ENCODE results near the gene KRTAP10-5.
"Not testable (repeated sequence)": the region's sequence is repeated elsewhere in the genome, so short reads cannot be mapped to it uniquely, and the experiment has no call there.

KRTAP10-5 gene

DNA sequence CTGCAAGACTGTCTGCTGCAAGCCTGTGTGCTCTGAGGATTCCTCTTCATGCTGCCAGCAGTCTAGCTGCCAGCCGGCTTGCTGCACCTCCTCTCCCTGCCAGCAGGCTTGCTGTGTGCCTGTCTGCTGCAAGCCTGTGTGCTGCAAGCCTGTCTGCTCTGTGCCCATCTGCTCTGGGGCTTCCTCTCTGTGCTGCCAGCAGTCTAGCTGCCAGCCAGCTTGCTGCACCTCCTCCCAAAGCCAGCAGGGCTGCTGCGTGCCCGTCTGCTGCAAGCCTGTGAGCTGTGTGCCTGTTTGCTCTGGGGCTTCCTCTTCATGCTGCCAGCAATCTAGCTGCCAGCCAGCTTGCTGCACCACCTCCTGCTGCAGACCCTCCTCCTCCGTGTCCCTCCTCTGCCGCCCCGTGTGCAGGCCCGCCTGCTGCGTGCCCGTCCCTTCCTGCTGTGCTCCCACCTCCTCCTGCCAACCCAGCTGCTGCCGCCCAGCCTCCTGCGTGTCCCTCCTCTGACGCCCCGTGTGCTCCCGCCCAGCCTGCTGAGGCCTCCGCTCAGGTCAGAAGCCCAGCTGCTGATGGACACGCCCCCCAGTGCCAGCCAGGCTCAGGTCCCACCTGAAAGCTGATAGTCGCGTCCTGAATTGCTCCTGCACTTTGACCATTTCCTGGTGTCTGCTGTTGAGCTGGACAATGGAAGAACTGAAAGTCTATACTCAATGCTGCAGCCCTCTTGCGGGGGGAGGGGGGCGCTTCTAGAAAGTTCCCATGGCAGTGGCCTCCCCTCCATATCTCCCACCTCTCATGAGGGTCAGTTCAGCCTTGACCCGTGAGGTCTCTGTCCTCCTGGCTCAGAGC, 5.7 kb downstream of the KRTAP10-5 start:
- Histone ChIP-seq H3K14ac (ENCODE audit: low read length) (peak overlapping the region; percentile 94), H3K4me2 (ENCODE audit: insufficient read depth, low read length, poor library complexity, severe bottlenecking) (no peak overlapping the region), H3K27ac (replicated peaks; ENCODE audit: low read length) (no peak overlapping the region), H2AFZ (ENCODE audit: low read length) (no peak overlapping the region), H3K27me3 (ENCODE audit: control insufficient read depth in 3 of 3, insufficient read depth in 3 of 3, low read depth in 1 of 3, low read length in 3 of 3) (no peaks in the 10 kb centered on the region), H3K4me1 (ENCODE audit: control insufficient read depth in 2 of 2, insufficient read depth in 1 of 2, low read depth in 1 of 2, low read length in 2 of 2) (peaks cover 0 to 5% of the 10 kb centered on the region in 2 donors), H3K79me1 (ENCODE audit: low read depth, low read length) (no peaks in the 10 kb centered on the region), H2BK15ac (ENCODE audit: low read length) (no peak overlapping the region), H2BK5ac (ENCODE audit: low read length) (no peak overlapping the region), H3K9me3 (replicated peaks in 1 of 2; ENCODE audit: control insufficient read depth in 2 of 2, insufficient read depth in 1 of 2, low read depth in 1 of 2, low read length in 2 of 2) (peaks cover 13% of the 10 kb centered on the region in 2 donors), H2AK5ac (ENCODE audit: low read depth, low read length) (no peak overlapping the region), H3K9ac (ENCODE audit: low read depth, low read length, poor library complexity) (peak overlapping the region; percentile 70), H3K36me3 (replicated peaks in 1 of 2; ENCODE audit: control insufficient read depth in 2 of 2, insufficient read depth in 2 of 2, low read length in 2 of 2) (no peaks in the 10 kb centered on the region), H3K4ac (ENCODE audit: low read length) (no peak overlapping the region), H3K18ac (ENCODE audit: low read length) (peak overlapping the region; percentile 59), H4K8ac (ENCODE audit: low read depth, low read length) (no peak overlapping the region), H4K91ac (ENCODE audit: low read depth, low read length, poor library complexity) (no peak overlapping the region), H3K23ac (ENCODE audit: low read depth, low read length, poor library complexity) (peak overlapping the region; percentile 80), H2BK12ac (ENCODE audit: low read length) (peak overlapping the region; percentile 22), H3K4me3 (ENCODE audit: low read length in 2 of 2) (no peak overlapping the region), H2BK120ac (ENCODE audit: low read depth, low read length) (no peak overlapping the region)
- WGBS, 2 donors (ENCODE audit: extremely low coverage in 2 of 2, insufficient read length in 2 of 2, insufficient replicate concordance in 1 of 2): no CpG with 5 or more reads among the region's 21 CpGs
- no peak for DNase-seq (ENCODE audit: low spot score)

DNA sequence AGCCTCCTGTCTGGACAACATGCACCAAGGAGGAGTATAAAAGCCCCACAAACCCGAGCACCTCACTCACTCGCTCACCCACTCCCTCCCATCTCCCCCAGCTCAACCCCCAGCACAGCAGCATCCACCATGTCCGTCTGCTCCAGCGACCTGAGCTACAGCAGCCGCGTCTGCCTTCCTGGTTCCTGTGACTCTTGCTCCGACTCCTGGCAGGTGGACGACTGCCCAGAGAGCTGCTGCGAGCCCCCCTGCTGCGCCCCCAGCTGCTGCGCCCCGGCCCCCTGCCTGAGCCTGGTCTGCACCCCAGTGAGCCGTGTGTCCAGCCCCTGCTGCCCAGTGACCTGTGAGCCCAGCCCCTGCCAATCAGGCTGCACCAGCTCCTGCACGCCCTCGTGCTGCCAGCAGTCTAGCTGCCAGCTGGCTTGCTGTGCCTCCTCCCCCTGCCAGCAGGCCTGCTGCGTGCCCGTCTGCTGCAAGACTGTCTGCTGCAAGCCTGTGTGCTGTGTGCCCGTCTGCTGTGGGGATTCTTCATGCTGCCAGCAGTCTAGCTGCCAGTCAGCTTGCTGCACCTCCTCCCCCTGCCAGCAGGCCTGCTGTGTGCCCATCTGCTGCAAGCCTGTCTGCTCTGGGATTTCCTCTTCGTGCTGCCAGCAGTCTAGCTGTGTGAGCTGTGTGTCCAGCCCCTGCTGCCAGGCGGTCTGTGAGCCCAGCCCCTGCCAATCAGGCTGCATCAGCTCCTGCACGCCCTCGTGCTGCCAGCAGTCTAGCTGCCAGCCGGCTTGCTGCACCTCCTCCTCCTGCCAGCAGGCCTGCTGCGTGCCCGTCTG, 6.6 kb downstream of the KRTAP10-5 start, which contains the start of gene KRTAP10-4:
TSS of gene KRTAP10-4 (plus strand) at position 100 of the 827 bp plus-strand sequence. CDS start at position 130, 30 bp downstream.
- H3K4ac ChIP-seq (ENCODE audit: low read length); H2AFZ ChIP-seq (ENCODE audit: low read length); H3K4me3 ChIP-seq (ENCODE audit: low read length in 2 of 2); H2BK5ac ChIP-seq (ENCODE audit: low read length); H3K79me1 ChIP-seq (ENCODE audit: low read depth, low read length); H4K91ac ChIP-seq (ENCODE audit: low read depth, low read length, poor library complexity); H3K36me3 ChIP-seq (replicated peaks in 1 of 2; ENCODE audit: control insufficient read depth in 2 of 2, insufficient read depth in 2 of 2, low read length in 2 of 2); H3K27me3 ChIP-seq (ENCODE audit: control insufficient read depth in 3 of 3, insufficient read depth in 3 of 3, low read depth in 1 of 3, low read length in 3 of 3); H2BK120ac ChIP-seq (ENCODE audit: low read depth, low read length); H3K4me1 ChIP-seq (ENCODE audit: control insufficient read depth in 2 of 2, insufficient read depth in 1 of 2, low read depth in 1 of 2, low read length in 2 of 2); DNase-seq (ENCODE audit: low spot score); H3K27ac ChIP-seq (replicated peaks; ENCODE audit: low read length); H3K4me2 ChIP-seq (ENCODE audit: insufficient read depth, low read length, poor library complexity, severe bottlenecking): not testable (repeated sequence)
- Histone ChIP-seq H2AK5ac (ENCODE audit: low read depth, low read length) (peak within 1 kb of the TSS; percentile 82), H3K9ac (ENCODE audit: low read depth, low read length, poor library complexity) (peak within 1 kb of the TSS; percentile 70), H3K18ac (ENCODE audit: low read length) (peak within 1 kb of the TSS; percentile 67), H3K23ac (ENCODE audit: low read depth, low read length, poor library complexity) (peak within 1 kb of the TSS; percentile 80), H3K14ac (ENCODE audit: low read length) (peak within 1 kb of the TSS; percentile 94), H4K8ac (ENCODE audit: low read depth, low read length) (peak within 1 kb of the TSS; percentile 32), H2BK15ac (ENCODE audit: low read length) (peak within 1 kb of the TSS; percentile 45), H3K9me3 (replicated peaks in 1 of 2; ENCODE audit: control insufficient read depth in 2 of 2, insufficient read depth in 1 of 2, low read depth in 1 of 2, low read length in 2 of 2) (peaks cover 13% of the 10 kb centered on the region in 2 donors), H2BK12ac (ENCODE audit: low read length) (peak within 1 kb of the TSS; percentile 82)
- no CpG with 5 or more reads among the region's 25 CpGs for WGBS, 2 donors (ENCODE audit: extremely low coverage in 2 of 2, insufficient read length in 2 of 2, insufficient replicate concordance in 1 of 2)

DNA sequence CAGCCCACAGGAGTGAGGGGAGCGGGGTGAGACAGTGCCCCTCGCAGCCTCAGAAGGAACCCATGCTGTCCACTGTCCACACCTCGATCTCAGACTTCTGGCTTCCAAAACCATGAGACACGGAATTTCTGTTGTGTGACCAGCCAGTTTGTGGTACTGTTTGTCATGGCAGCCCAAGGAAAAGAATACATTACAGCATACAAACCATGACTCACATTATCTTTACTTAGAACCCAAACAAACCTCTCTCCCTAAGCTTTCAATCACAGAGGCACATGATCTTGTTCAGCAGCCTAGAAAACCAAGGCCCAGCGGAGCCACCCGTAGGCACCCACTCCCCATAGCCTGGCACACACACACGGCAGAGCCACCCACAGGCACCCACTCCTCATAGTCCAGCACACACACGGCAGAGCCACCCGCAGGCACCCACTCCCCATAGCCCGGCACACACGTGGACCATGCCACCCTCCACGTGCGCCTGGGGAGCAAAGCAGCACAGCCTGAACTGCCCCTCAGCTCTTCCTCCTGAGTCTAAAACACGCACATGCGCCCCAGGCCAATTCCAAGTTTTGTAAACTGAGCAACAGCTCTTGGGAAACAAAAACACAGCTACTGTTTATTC, 7.3 kb downstream of the KRTAP10-5 start:
- H2BK15ac ChIP-seq (ENCODE audit: low read length): peak overlapping the region; percentile 45
- no peaks in the 10 kb centered on the region for H3K27me3 ChIP-seq (ENCODE audit: control insufficient read depth in 3 of 3, insufficient read depth in 3 of 3, low read depth in 1 of 3, low read length in 3 of 3)
- H3K4me3 ChIP-seq (ENCODE audit: low read length in 2 of 2): no peak overlapping the region
- H3K9me3 ChIP-seq (replicated peaks in 1 of 2; ENCODE audit: control insufficient read depth in 2 of 2, insufficient read depth in 1 of 2, low read depth in 1 of 2, low read length in 2 of 2): peaks cover 12 to 13% of the 10 kb centered on the region in 2 donors
- H3K27ac ChIP-seq (replicated peaks; ENCODE audit: low read length): no peak overlapping the region
- peak overlapping the region; percentile 22 for H3K23ac ChIP-seq (ENCODE audit: low read depth, low read length, poor library complexity)
- no peak overlapping the region for H2BK120ac ChIP-seq (ENCODE audit: low read depth, low read length)
- no peaks in the 10 kb centered on the region for H3K36me3 ChIP-seq (replicated peaks in 1 of 2; ENCODE audit: control insufficient read depth in 2 of 2, insufficient read depth in 2 of 2, low read length in 2 of 2)
- peaks cover 0 to 5% of the 10 kb centered on the region in 2 donors for H3K4me1 ChIP-seq (ENCODE audit: control insufficient read depth in 2 of 2, insufficient read depth in 1 of 2, low read depth in 1 of 2, low read length in 2 of 2)
- H3K18ac ChIP-seq (ENCODE audit: low read length): peak overlapping the region; percentile 46
- H2AK5ac ChIP-seq (ENCODE audit: low read depth, low read length): peak overlapping the region; percentile 82
- peak overlapping the region; percentile 32 for H4K8ac ChIP-seq (ENCODE audit: low read depth, low read length)
- no CpG with 5 or more reads among the region's 15 CpGs for WGBS, 2 donors (ENCODE audit: extremely low coverage in 2 of 2, insufficient read length in 2 of 2, insufficient replicate concordance in 1 of 2)
- H2BK5ac ChIP-seq (ENCODE audit: low read length): no peak overlapping the region
- H2AFZ ChIP-seq (ENCODE audit: low read length): no peak overlapping the region
- H2BK12ac ChIP-seq (ENCODE audit: low read length): peak overlapping the region; percentile 82
- H3K4ac ChIP-seq (ENCODE audit: low read length): no peak overlapping the region
- H3K14ac ChIP-seq (ENCODE audit: low read length): no peak overlapping the region
- no peak overlapping the region for H3K4me2 ChIP-seq (ENCODE audit: insufficient read depth, low read length, poor library complexity, severe bottlenecking)
- H3K79me1 ChIP-seq (ENCODE audit: low read depth, low read length): no peaks in the 10 kb centered on the region
- no peak overlapping the region for H3K9ac ChIP-seq (ENCODE audit: low read depth, low read length, poor library complexity)
- no peak for DNase-seq (ENCODE audit: low spot score)
- no peak overlapping the region for H4K91ac ChIP-seq (ENCODE audit: low read depth, low read length, poor library complexity)

Data from neuronal stem cell (in vitro differentiated cells).